Upper lobe of left lung (tissue), 6 donors: Measurements from ENCODE around the gene TUFT1. TPM values are rescaled to one million over a fixed set of nuclear protein-coding genes. Genes with fewer than 3 reads are reported as not detected.
A peak's percentile ranks its signal among the peaks of the same experiment; 100 is the strongest.

Experiments
- ATAC-seq, 2 donors: fragments of 200-7000 bp; cut with Tn5 transposase; one replicate each; pipeline ENCODE4 v1.9.1; 2022; ENCODE audit warnings: mild to moderate bottlenecking in 2 of 2, moderate library complexity in 2 of 2; ENCODE audit not compliant: low FRiP score in 2 of 2
- DNase-seq, 2 donors: peaks; one replicate each; pipeline ENCODE4 v3.0.0-alpha.2; 2019 to 2020
- H3K27ac ChIP-seq, 4 donors: fragments of 200-600 bp; sonication (generic); one replicate each; pipeline ENCODE4 v1.5.1; 2016 to 2019
- H3K27me3 ChIP-seq, 4 donors: fragments of 200-600 bp; sonication (generic); one replicate each; pipeline ENCODE4 v1.5.1; 2017 to 2019
- H3K36me3 ChIP-seq, 4 donors: fragments of 200-600 bp; sonication (generic); one replicate each; pipeline ENCODE4 v1.5.1; 2016 to 2019
- H3K4me1 ChIP-seq, 4 donors: fragments of 200-600 bp; sonication (generic); one replicate each; pipeline ENCODE4 v1.5.1; 2018 to 2019
- H3K4me3 ChIP-seq, 4 donors: fragments of 200-600 bp; sonication (generic); one replicate each; pipeline ENCODE4 v1.5.1; 2017 to 2019; ENCODE audit warnings: mild to moderate bottlenecking in 2 of 4, moderate library complexity in 1 of 4
- H3K9me3 ChIP-seq, 4 donors: fragments of 200-600 bp; sonication (generic); one replicate each; pipeline ENCODE4 v1.5.1; 2018 to 2019
- EP300 ChIP-seq, 4 donors: sonication (generic); formaldehyde crosslinking; IDR thresholded peaks; one replicate each; pipeline ENCODE4 v1.5.1; 2017; ENCODE audit warnings: antibody characterized with exemption in 4 of 4, control low read depth in 2 of 4
- POLR2A ChIP-seq, 4 donors: fragments of 450-650 bp; IDR thresholded peaks; one replicate each; pipeline ENCODE4 v1.5.1; 2016 to 2017; ENCODE audit warnings: antibody characterized with exemption in 4 of 4, mild to moderate bottlenecking in 2 of 4
- POLR2AphosphoS5 ChIP-seq, 2 donors: sonication (generic); formaldehyde crosslinking; IDR thresholded peaks; one replicate each; pipeline ENCODE4 v1.5.1; 2017; ENCODE audit warnings: antibody characterized with exemption in 2 of 2
- WGBS, 2 donors: methylation state at CpG; one replicate each; pipeline ENCODE4 v1.1.5; 2017 to 2018; 5-methylcytosine and 5-hydroxymethylcytosine counted together
- total RNA-seq, 6 donors: library from RNA; depleted of rRNA in 4 of 6; stranded (reverse); fragments of >200 nt in 4 of 6; gene quantifications; one replicate each; pipeline versions ENCODE4 v1.1.0 to v1.2.1, GENCODE V29; 2016 to 2021
- TF ChIP-seq, protein P1 (sequence below), 6 experiments: fragments of 450-650 bp in 4 of 6; fragments of 200-600 bp in 2 of 6; sonication (generic) in 2 of 6; IDR thresholded peaks; one replicate each; pipeline ENCODE4 v1.5.1; 2016 to 2019; ENCODE audit warnings: antibody characterized with exemption in 6 of 6
- donor health status: DM: no; HTN: no; CAD: no; lungs with moderate emphysema.
- donor health status: DM: no; HTN: yes; CAD: no; lungs with severe emphysema.

Gene TUFT1, protein sequence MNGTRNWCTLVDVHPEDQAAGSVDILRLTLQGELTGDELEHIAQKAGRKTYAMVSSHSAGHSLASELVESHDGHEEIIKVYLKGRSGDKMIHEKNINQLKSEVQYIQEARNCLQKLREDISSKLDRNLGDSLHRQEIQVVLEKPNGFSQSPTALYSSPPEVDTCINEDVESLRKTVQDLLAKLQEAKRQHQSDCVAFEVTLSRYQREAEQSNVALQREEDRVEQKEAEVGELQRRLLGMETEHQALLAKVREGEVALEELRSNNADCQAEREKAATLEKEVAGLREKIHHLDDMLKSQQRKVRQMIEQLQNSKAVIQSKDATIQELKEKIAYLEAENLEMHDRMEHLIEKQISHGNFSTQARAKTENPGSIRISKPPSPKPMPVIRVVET
- 10 to 100 TPM in 5 of 6 donors, 1 to 10 TPM in 1; 9.9 to 18.1 (median 12.5) TPM for total RNA-seq

DNA sequence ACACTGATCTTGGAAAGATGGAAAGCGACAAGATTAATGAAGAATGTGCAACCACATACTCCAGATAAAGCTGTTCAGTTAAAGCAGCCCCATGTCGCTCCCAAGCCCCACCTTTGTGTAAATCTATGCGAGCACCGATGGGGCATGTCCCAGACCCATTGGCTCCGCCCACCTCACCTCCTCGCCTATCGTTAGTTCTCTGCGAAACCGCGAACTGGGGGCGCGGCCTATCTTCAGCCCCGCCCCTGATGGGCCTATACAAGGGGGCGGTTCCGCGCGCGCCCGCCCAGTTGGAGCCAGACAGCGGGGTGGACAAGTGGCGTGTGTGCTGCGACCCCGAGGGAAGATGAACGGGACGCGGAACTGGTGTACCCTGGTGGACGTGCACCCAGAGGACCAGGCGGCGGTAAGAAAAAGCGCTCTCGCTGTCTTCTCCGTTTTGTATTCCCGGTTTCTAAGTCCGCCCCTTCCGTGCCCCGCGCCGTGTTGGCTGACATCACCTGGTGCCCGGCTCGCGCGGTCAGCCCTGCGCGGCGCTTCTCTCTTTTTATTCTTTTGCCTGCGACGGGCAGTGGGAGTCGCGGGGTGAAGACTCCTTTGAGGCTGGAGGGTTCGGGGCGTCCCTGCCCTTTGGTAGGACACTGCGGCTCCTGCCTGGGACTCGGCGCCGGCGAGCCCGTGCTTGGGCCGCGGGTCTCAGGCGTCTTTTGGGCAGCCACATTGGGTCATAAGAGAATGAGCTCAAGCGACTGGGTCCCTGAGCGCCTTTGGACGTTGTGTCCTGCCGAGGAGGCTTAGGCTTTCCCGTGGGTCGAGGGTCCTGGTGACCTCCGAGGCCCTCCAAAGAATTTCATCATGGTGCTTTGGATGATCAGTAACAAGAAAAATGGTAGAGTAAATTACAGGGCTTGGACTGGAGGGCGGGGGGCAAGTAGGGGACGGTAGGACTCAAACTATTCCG, at the start of gene TUFT1:
TUFT1 (plus strand) TSS at position 289 of the 961 bp plus-strand sequence; CDS start at position 347, 58 bp downstream.
- peak in 3 of 4 donors; percentile 71 to 90 (median 88) for TF ChIP-seq POLR2A (IDR thresholded peaks at IDR 0.05)
- TF ChIP-seq EP300 (IDR thresholded peaks at IDR 0.05), result no peak
- peak; percentile 33 to 99 for TF ChIP-seq POLR2AphosphoS5 (IDR thresholded peaks at IDR 0.05)
- TF ChIP-seq, protein P1, sequence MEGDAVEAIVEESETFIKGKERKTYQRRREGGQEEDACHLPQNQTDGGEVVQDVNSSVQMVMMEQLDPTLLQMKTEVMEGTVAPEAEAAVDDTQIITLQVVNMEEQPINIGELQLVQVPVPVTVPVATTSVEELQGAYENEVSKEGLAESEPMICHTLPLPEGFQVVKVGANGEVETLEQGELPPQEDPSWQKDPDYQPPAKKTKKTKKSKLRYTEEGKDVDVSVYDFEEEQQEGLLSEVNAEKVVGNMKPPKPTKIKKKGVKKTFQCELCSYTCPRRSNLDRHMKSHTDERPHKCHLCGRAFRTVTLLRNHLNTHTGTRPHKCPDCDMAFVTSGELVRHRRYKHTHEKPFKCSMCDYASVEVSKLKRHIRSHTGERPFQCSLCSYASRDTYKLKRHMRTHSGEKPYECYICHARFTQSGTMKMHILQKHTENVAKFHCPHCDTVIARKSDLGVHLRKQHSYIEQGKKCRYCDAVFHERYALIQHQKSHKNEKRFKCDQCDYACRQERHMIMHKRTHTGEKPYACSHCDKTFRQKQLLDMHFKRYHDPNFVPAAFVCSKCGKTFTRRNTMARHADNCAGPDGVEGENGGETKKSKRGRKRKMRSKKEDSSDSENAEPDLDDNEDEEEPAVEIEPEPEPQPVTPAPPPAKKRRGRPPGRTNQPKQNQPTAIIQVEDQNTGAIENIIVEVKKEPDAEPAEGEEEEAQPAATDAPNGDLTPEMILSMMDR (IDR thresholded peaks at IDR 0.05), result peak in 1 of 6 experiments; percentile 6
- H3K27me3 ChIP-seq, result no peaks in the 10 kb centered on the region
- peaks cover 11 to 29% (median 21%) of the 10 kb centered on the region in 4 donors for H3K4me1 ChIP-seq
- H3K4me3 ChIP-seq, result peak within 1 kb of the TSS; percentile 64 to 79 (median 71)
- 2 to 3% methylated on average over 42 to 70 of the region's 70 CpGs for WGBS, 2 donors
- H3K9me3 ChIP-seq, result no peaks in the 10 kb centered on the region
- H3K36me3 ChIP-seq, result peaks cover 0 to 1% (median 0%) of the 10 kb centered on the region in 4 donors
- DNase-seq (peak; percentile 97 to 98), ATAC-seq (peak; percentile 95 to 97)
- peak within 1 kb of the TSS; percentile 81 to 85 (median 82) for H3K27ac ChIP-seq

DNA sequence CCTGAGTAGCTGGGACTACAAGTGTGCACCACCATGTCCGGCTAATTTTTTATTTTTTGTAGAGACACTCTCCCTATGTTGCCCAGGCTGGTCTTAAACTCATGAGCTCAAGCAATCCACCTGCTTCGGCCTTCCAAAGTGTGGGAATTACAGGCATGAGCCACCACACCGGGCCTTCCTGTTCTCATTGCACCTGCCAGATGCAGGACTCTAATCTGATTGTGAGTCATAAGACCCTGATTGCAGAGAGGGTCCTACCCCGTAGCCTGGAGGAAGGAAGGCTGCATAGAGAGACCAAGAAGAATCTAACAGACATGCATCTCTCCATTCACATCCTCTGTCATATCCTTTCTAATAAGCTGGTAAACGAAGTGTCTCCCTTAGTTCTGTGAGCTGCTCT, 48.5 kb upstream of the TUFT1 start:
- Histone ChIP-seq H3K36me3 (no peaks in the 10 kb centered on the region), H3K27ac (no peak overlapping the region), H3K4me1 (peaks cover 0 to 4% (median 0%) of the 10 kb centered on the region in 4 donors), H3K4me3 (no peak overlapping the region), H3K9me3 (no peaks in the 10 kb centered on the region), H3K27me3 (no peaks in the 10 kb centered on the region)
- TF ChIP-seq, protein P1 (IDR thresholded peaks at IDR 0.05), result no peak
- TF ChIP-seq POLR2A (IDR thresholded peaks at IDR 0.05) (no peak), EP300 (IDR thresholded peaks at IDR 0.05) (no peak), POLR2AphosphoS5 (IDR thresholded peaks at IDR 0.05) (no peak)
- DNase-seq (no peak), ATAC-seq (no peak)
- 70 to 90% methylated on average over 5 of the region's 5 CpGs for WGBS, 2 donors

DNA sequence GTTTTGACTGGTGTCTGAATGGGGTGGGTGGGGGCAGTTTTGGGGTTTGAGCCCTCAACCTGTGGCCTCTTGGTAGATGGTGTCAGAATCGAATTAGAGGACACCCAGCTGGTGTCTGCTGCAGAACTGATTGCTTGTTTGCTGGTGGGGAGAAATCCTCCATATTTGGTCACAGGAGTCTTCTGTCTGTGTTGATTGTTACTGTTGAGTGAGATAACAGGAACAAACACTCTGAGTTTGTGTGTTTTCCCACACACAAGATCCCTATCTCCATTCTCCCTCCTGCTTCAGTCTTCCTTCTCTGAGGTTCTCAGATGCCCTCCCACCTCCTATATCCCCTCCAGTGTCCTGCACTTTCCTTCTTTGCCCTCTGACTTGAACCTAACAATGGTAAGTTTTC, 48.0 kb upstream of the TUFT1 start:
- 69 to 75% methylated on average over 1 of the region's 1 CpG for WGBS, 2 donors
- no peaks in the 10 kb centered on the region for H3K27me3 ChIP-seq
- H3K9me3 ChIP-seq, result no peaks in the 10 kb centered on the region
- no peaks in the 10 kb centered on the region for H3K36me3 ChIP-seq
- no peak for ATAC-seq
- H3K4me1 ChIP-seq, result peaks cover 0 to 4% (median 0%) of the 10 kb centered on the region in 4 donors
- no peak overlapping the region for H3K4me3 ChIP-seq
- no peak for DNase-seq
- no peak overlapping the region for H3K27ac ChIP-seq
- TF ChIP-seq POLR2A (IDR thresholded peaks at IDR 0.05) (no peak), EP300 (IDR thresholded peaks at IDR 0.05) (no peak)
- TF ChIP-seq, protein P1 (IDR thresholded peaks at IDR 0.05), result no peak

DNA sequence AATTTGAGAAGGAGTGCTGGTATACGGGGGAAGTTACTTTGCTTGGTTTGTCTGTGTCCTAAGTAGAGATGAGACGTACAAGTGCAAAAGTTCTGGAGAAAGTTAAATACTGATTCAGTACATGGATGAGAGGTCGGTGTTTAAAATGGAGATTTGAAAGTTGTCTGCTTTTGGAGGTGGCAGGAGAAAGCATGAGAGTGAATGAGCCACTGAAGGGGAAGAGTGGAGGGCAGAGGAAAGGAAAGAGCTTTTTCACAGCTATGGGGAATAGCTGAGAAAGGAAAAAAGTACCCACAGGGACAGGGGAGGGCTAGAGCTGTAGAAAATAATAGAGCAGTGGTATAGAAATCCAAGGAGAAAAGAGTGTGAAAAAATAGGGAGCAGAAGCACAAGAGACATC, 47.1 kb upstream of the TUFT1 start:
- 87 to 92% methylated on average over 3 of the region's 3 CpGs for WGBS, 2 donors
- Histone ChIP-seq H3K9me3 (no peaks in the 10 kb centered on the region), H3K27me3 (no peaks in the 10 kb centered on the region), H3K36me3 (no peaks in the 10 kb centered on the region), H3K4me1 (peaks cover 0 to 4% (median 0%) of the 10 kb centered on the region in 4 donors), H3K27ac (no peak overlapping the region), H3K4me3 (no peak overlapping the region)
- ATAC-seq (no peak), DNase-seq (no peak)
- TF ChIP-seq POLR2A (IDR thresholded peaks at IDR 0.05), result no peak
- TF ChIP-seq, protein P1 (IDR thresholded peaks at IDR 0.05), result no peak
- no peak for TF ChIP-seq EP300 (IDR thresholded peaks at IDR 0.05)
- TF ChIP-seq POLR2AphosphoS5 (IDR thresholded peaks at IDR 0.05), result no peak
